Upper lobe of left lung (tissue), 4 donors: ENCODE data around the gene ROCK2.

Experiments
- CTCF ChIP-seq, 6 experiments: fragments of 450-650 bp in 4 of 6; fragments of 200-600 bp in 2 of 6; sonication (generic) in 2 of 6; IDR thresholded peaks; one replicate each; pipeline ENCODE4 v1.5.1; 2016 to 2019; ENCODE audit warnings: antibody characterized with exemption in 6 of 6
- EP300 ChIP-seq, 4 donors: sonication (generic); formaldehyde crosslinking; IDR thresholded peaks; one replicate each; pipeline ENCODE4 v1.5.1; 2017; ENCODE audit warnings: antibody characterized with exemption in 4 of 4, control low read depth in 2 of 4
- POLR2A ChIP-seq, 4 donors: fragments of 450-650 bp; IDR thresholded peaks; one replicate each; pipeline ENCODE4 v1.5.1; 2016 to 2017; ENCODE audit warnings: antibody characterized with exemption in 4 of 4, mild to moderate bottlenecking in 2 of 4
- POLR2AphosphoS5 ChIP-seq, 2 donors: sonication (generic); formaldehyde crosslinking; IDR thresholded peaks; one replicate each; pipeline ENCODE4 v1.5.1; 2017; ENCODE audit warnings: antibody characterized with exemption in 2 of 2

DNA sequence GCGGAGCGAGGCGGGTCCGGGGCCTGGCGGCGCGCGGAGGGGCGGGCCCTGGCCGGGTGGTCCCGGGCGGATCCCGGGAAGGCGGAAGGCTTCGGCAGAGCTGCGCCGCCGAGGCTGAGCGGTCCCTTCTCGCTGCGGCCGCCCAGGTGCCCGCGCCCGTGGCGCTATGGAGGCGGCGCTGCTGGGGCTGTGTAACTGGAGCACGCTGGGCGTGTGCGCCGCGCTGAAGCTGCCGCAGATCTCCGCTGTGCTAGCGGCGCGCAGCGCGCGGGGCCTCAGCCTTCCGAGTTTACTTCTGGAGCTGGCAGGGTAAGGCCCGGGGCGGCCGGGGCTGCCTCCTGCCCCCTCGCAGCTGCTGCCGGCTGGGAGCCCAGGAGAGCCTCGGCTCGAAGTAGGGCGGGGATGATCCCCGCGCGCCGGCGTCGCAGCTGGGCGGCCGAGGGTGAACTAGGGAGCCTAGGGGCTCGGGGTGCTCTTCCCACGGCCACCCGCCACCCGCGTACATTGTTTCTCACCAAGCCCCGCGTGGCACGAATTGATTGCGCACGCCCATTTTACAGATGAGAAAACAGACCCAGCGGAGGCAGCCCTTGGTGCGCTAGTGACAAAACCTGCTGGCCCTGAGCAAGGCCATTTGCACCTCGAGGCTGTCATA, 188.9 kb downstream of the ROCK2 start, which contains the start of gene SLC66A3:
- peak in 3 of 6 experiments; percentile 20 to 42 (median 38) for TF ChIP-seq CTCF (IDR thresholded peaks at IDR 0.05)
- peak in 3 of 4 donors; percentile 79 to 93 (median 81) for TF ChIP-seq POLR2A (IDR thresholded peaks at IDR 0.05)
- peak; percentile 67 to 82 for TF ChIP-seq POLR2AphosphoS5 (IDR thresholded peaks at IDR 0.05)
- no peak for TF ChIP-seq EP300 (IDR thresholded peaks at IDR 0.05)
